Body of pancreas (tissue), 4 donors: ENCODE measurements around the gene LRRC56. TPM values are rescaled to one million over a fixed set of nuclear protein-coding genes. Genes with fewer than 3 reads are reported as not detected.

Source experiments
- ATAC-seq: fragments of 150-250 bp; one replicate; pipeline ENCODE4 v1.9.1; 2016
- DNase-seq, 4 donors: peaks; one replicate each; pipeline ENCODE4 v3.0.0-alpha.2; 2019
- H3K27ac ChIP-seq, 4 donors: fragments of 200-600 bp; sonication (generic); 1 replicate in 3 of 4; 2 replicates in 1 of 4; pipeline versions ENCODE4 v1.5.1 to v1.6.1; 2016 to 2019; ENCODE audit warnings: mild to moderate bottlenecking in 1 of 4, mixed read lengths in 1 of 4, moderate library complexity in 1 of 4
- H3K27me3 ChIP-seq, 2 donors: fragments of 200-600 bp; sonication (generic); one replicate each; pipeline ENCODE4 v1.6.0; 2016; ENCODE audit warnings: mild to moderate bottlenecking in 1 of 2
- H3K36me3 ChIP-seq, 2 donors: fragments of 200-600 bp; sonication (generic); replicated peaks in 1 of 2; 2 replicates each; pipeline ENCODE4 v1.5.1; 2016; ENCODE audit warnings: low read depth in 2 of 2; ENCODE audit not compliant: insufficient read depth in 1 of 2
- H3K4me1 ChIP-seq: fragments of 200-600 bp; sonication (generic); one replicate; pipeline ENCODE4 v1.6.0; 2016
- H3K4me3 ChIP-seq, 2 donors: fragments of 200-600 bp; sonication (generic); 1 replicate in 1 of 2; 2 replicates in 1 of 2; pipeline ENCODE4 v1.5.1; 2016 to 2019
- H3K9me3 ChIP-seq, 3 donors: fragments of 200-600 bp; sonication (generic); 1 replicate in 2 of 3; 2 replicates in 1 of 3; pipeline ENCODE4 v1.5.1; 2016
- CTCF ChIP-seq, 7 experiments: fragments of 450-650 bp in 4 of 7; fragments of 200-600 bp in 3 of 7; sonication (generic) in 3 of 7; IDR thresholded peaks; one replicate each; pipeline ENCODE4 v1.5.1; 2016 to 2019; ENCODE audit warnings: antibody characterized with exemption in 7 of 7
- POLR2A ChIP-seq, 3 donors: fragments of 450-650 bp; IDR thresholded peaks; one replicate each; pipeline ENCODE4 v1.6.1; 2016; ENCODE audit warnings: antibody characterized with exemption in 3 of 3, mild to moderate bottlenecking in 2 of 3
- WGBS, 2 donors: methylation state at CpG; one replicate each; pipeline ENCODE4 v1.1.5; 2017; 5-methylcytosine and 5-hydroxymethylcytosine counted together
- intact Hi-C: fragments of 100-400 bp; cut with DNase I; formaldehyde crosslinking; loops from one replicate; pipeline ENCODE4 v1.15.1; 2023
- total RNA-seq, 2 donors: library from RNA; depleted of rRNA; stranded (reverse); fragments of >200 nt; gene quantifications; one replicate each; pipeline ENCODE4 v1.1.0, GENCODE V29; 2016

LRRC56 gene
- total RNA-seq, 2 donors from 2014 or later = 1.6 to 2.3 TPM

- Histone ChIP-seq H3K4me3 (peak overlapping the region in 1 of 2 donors; percentile 17), H3K27ac (peak overlapping the region; percentile 96 to 100 (median 99)), H3K9me3 (no peaks in the 10 kb centered on the region), H3K36me3 (no peaks in the 10 kb centered on the region), H3K27me3 (no peaks in the 10 kb centered on the region), H3K4me1 (peaks cover 35% of the 10 kb centered on the region)
- ATAC-seq = no peak
- TF ChIP-seq POLR2A (IDR thresholded peaks at IDR 0.05) = no peak
- no peak for TF ChIP-seq CTCF (IDR thresholded peaks at IDR 0.05)
- no peak for DNase-seq
- intact Hi-C loops = no loop called here
- WGBS, 2 donors = 45 to 94% methylated on average over 11 to 43 of the region's 45 CpGs
These were observed 29.4 kb upstream of the LRRC56 start for GRCh38 chr11:507727-508515.

GRCh38 chr11:508956-509355, 28.4 kb upstream of the LRRC56 start:
- H3K27ac ChIP-seq = no peak overlapping the region
- no peak for DNase-seq
- no peaks in the 10 kb centered on the region for H3K27me3 ChIP-seq
- TF ChIP-seq CTCF (IDR thresholded peaks at IDR 0.05) = no peak
- TF ChIP-seq POLR2A (IDR thresholded peaks at IDR 0.05) = no peak
- H3K4me3 ChIP-seq = no peak overlapping the region
- no peaks in the 10 kb centered on the region for H3K36me3 ChIP-seq
- ATAC-seq = no peak
- H3K4me1 ChIP-seq = peaks cover 30% of the 10 kb centered on the region
- intact Hi-C loops = no loop called here
- 84 to 85% methylated on average over 5 of the region's 5 CpGs for WGBS, 2 donors
- no peaks in the 10 kb centered on the region for H3K9me3 ChIP-seq

DNA sequence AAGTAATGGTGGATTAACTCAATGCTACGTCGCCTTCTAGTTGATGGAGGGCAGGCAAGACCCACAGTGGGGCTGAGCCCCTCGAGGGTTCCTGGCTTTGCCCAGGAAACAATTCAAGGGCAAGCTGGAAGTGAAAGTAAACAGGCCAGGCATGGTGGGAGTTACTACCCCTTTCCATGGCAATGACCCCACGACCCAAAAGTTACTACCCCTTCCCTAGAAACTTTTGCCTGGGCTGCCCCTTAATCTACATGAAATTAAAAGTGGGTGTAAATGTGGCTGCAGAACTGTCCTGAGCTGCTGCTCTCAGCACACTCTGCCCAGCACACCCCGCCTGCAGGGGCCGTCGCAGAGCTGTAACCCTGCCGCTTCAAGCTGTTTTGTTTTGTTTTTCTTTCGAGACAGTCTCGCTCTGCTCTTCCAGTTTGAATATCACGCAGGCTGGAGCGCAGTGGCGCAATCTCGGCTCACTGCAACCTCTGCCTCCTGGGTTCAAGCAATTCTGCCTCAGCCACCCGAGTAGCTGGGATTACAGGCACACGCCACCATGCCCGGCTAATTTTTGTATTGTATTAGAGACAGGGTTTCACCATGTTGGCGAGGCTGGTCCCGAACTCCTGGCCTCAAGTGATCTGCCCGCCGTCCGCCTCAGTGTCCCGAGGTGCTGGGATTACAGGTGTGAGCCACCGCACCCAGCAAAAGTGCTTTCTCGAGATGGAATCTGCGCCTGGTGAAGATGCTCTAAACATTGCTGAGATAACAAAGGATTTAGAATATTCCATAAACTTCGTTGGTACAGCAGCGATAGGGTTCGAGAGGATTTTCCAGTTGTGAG, 24.3 kb upstream of the LRRC56 start:
- peaks cover 2% of the 10 kb centered on the region for H3K4me1 ChIP-seq

GRCh38 chr11:514606-515005, 22.7 kb upstream of the LRRC56 start:
- Histone ChIP-seq H3K4me3 (no peak overlapping the region), H3K27me3 (no peaks in the 10 kb centered on the region), H3K36me3 (no peaks in the 10 kb centered on the region), H3K9me3 (no peaks in the 10 kb centered on the region), H3K27ac (no peak overlapping the region), H3K4me1 (peaks cover 12% of the 10 kb centered on the region)
- 87 to 94% methylated on average over 9 to 10 of the region's 10 CpGs for WGBS, 2 donors
- no peak for TF ChIP-seq POLR2A (IDR thresholded peaks at IDR 0.05)
- TF ChIP-seq CTCF (IDR thresholded peaks at IDR 0.05) = no peak
- DNase-seq = no peak
- no peak for ATAC-seq
- intact Hi-C loops = no loop called here

More for the DNA sequence above, 24.3 kb upstream of the LRRC56 start:
- ATAC-seq (no peak), DNase-seq (no peak)
- H3K9me3 ChIP-seq = no peaks in the 10 kb centered on the region
- H3K36me3 ChIP-seq = no peaks in the 10 kb centered on the region
- TF ChIP-seq CTCF (IDR thresholded peaks at IDR 0.05) (no peak), POLR2A (IDR thresholded peaks at IDR 0.05) (no peak)
- H3K27me3 ChIP-seq = no peaks in the 10 kb centered on the region
- 90 to 91% methylated on average over 28 to 29 of the region's 29 CpGs for WGBS, 2 donors
- H3K27ac ChIP-seq = no peak overlapping the region
- H3K4me3 ChIP-seq = no peak overlapping the region
- intact Hi-C loops = no loop called here
